Astrocyte (in vitro differentiated cells and primary cell): Measurements from ENCODE around the gene ILF3. TPM values are rescaled to one million over a fixed set of nuclear protein-coding genes. Genes with fewer than 3 reads are reported as not detected.

Experiments
- DNase-seq: peaks from one replicate; pipeline ENCODE4 v3.0.0-alpha.2; 2010; ENCODE audit warnings: low read depth
- FAIRE-seq: peaks from 2 replicates; lab custom pipeline; 2011; peaks lifted over from hg19 to GRCh38; lab: Jason Lieb, UNC
- H2AFZ ChIP-seq: 2 replicates; pipeline ENCODE4 v1.6.0; 2012; ENCODE audit warnings: low read depth, low read length, inconsistent platforms
- H3K27ac ChIP-seq: 2 replicates; pipeline ENCODE4 v1.5.1; 2011; ENCODE audit warnings: low read depth, low read length, inconsistent platforms
- H3K27me3 ChIP-seq: 2 replicates; pipeline ENCODE4 v1.6.0; 2011; ENCODE audit warnings: low read length, inconsistent platforms; ENCODE audit not compliant: insufficient read depth
- H3K36me3 ChIP-seq: 2 replicates; pipeline ENCODE4 v1.5.1; 2011; ENCODE audit warnings: low read length, inconsistent platforms; ENCODE audit not compliant: insufficient read depth
- H3K4me1 ChIP-seq: 2 replicates; pipeline ENCODE4 v1.5.1; 2011; ENCODE audit warnings: low read length, inconsistent platforms; ENCODE audit not compliant: insufficient read depth
- H3K4me2 ChIP-seq: 2 replicates; pipeline ENCODE4 v1.6.0; 2012; ENCODE audit warnings: low read length, inconsistent platforms
- H3K4me3 ChIP-seq: 2 replicates; pipeline ENCODE4 v1.5.1; 2011; ENCODE audit warnings: low read depth, mild to moderate bottlenecking, low read length, inconsistent platforms; ENCODE audit not compliant: insufficient read depth
- H3K79me2 ChIP-seq: 2 replicates; pipeline ENCODE4 v1.6.0; 2012; ENCODE audit warnings: mild to moderate bottlenecking, low read length, inconsistent platforms; ENCODE audit not compliant: insufficient read depth
- H3K9ac ChIP-seq: 2 replicates; pipeline ENCODE4 v1.6.0; 2012; ENCODE audit warnings: mild to moderate bottlenecking, low read length, inconsistent platforms
- H3K9me3 ChIP-seq: 2 replicates; pipeline ENCODE4 v1.5.1; 2012; ENCODE audit warnings: low read depth, mild to moderate bottlenecking, low read length, inconsistent platforms; ENCODE audit not compliant: insufficient read depth
- H4K20me1 ChIP-seq: 2 replicates; pipeline ENCODE4 v1.6.0; 2012; ENCODE audit warnings: low read length, inconsistent platforms; ENCODE audit not compliant: insufficient read depth
- H3K27ac Mint-ChIP-seq: one replicate; pipeline ENCODE4 v1.8.0; 2021; ENCODE audit warnings: mild to moderate bottlenecking, mixed read lengths; ENCODE audit not compliant: unreplicated experiment
- H3K27me3 Mint-ChIP-seq: one replicate; pipeline ENCODE4 v1.8.0; 2021; ENCODE audit warnings: low read depth, mixed read lengths; ENCODE audit not compliant: unreplicated experiment
- H3K36me3 Mint-ChIP-seq: one replicate; pipeline ENCODE4 v1.8.0; 2021; ENCODE audit warnings: low read depth, mixed read lengths; ENCODE audit not compliant: unreplicated experiment
- H3K4me1 Mint-ChIP-seq: one replicate; pipeline ENCODE4 v1.8.0; 2021; ENCODE audit warnings: low read depth, mixed read lengths; ENCODE audit not compliant: unreplicated experiment
- H3K4me3 Mint-ChIP-seq: one replicate; pipeline ENCODE4 v1.8.0; 2021; ENCODE audit warnings: mild to moderate bottlenecking, moderate library complexity, mixed read lengths; ENCODE audit not compliant: unreplicated experiment
- H3K9me3 Mint-ChIP-seq: one replicate; pipeline ENCODE4 v1.8.0; 2021; ENCODE audit warnings: mild to moderate bottlenecking, mixed read lengths; ENCODE audit not compliant: unreplicated experiment
- EZH2 ChIP-seq: IDR thresholded peaks from 2 replicates; pipeline ENCODE4 v1.6.1; 2012; ENCODE audit warnings: mild to moderate bottlenecking, low read length, inconsistent platforms; ENCODE audit not compliant: insufficient read depth
- total RNA-seq: library from RNA; stranded (reverse); gene quantifications from 2 replicates; pipeline ENCODE4 v1.2.1, GENCODE V29; 2021
- TF ChIP-seq, protein P1 (sequence below): IDR thresholded peaks from 2 replicates; pipeline ENCODE4 v1.5.1; 2011; ENCODE audit warnings: low read depth, mild to moderate bottlenecking, inconsistent platforms, low read length, moderate library complexity; ENCODE audit not compliant: insufficient read depth

The ILF3 gene
- total RNA-seq, 1 donor from 2014 or later, result 244 TPM

DNA sequence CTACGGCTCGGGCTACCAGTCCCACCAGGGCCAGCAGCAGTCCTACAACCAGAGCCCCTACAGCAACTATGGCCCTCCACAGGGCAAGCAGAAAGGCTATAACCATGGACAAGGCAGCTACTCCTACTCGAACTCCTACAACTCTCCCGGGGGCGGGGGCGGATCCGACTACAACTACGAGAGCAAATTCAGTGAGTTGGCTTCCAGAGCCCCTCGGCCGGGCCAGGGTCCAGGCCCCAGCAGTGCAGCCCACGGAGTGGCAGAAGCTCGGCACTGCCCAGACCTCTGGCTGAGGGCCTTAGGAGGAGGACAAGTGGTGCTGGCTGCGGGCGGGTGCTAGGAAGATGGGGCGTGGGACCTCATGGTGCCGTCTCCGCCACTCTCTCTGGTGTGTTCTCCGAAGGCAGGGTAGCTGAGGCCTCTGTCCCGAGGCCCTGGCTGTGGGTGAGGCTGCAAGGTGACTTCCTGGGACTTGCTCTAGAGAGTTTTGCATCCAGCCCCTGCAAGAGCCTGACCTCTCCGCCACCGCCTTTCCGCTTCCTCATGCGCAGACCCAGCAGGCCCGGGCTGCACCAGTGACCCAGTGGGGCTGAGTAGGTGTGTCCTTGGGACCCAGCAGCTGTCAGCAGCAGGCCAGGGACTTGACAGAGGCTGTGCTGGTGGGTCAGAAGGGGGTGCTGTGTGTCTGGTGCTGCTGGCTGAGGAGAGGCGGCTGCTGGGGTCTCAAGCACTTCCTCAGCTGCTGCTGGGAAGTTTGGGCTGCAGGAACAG is 33.6 kb downstream of the ILF3 start:
- H3K4me1 Mint-ChIP-seq, result no peaks in the 10 kb centered on the region
- no peak overlapping the region for H3K4me3 Mint-ChIP-seq
- peaks cover 9% of the 10 kb centered on the region for H3K36me3 Mint-ChIP-seq

DNA sequence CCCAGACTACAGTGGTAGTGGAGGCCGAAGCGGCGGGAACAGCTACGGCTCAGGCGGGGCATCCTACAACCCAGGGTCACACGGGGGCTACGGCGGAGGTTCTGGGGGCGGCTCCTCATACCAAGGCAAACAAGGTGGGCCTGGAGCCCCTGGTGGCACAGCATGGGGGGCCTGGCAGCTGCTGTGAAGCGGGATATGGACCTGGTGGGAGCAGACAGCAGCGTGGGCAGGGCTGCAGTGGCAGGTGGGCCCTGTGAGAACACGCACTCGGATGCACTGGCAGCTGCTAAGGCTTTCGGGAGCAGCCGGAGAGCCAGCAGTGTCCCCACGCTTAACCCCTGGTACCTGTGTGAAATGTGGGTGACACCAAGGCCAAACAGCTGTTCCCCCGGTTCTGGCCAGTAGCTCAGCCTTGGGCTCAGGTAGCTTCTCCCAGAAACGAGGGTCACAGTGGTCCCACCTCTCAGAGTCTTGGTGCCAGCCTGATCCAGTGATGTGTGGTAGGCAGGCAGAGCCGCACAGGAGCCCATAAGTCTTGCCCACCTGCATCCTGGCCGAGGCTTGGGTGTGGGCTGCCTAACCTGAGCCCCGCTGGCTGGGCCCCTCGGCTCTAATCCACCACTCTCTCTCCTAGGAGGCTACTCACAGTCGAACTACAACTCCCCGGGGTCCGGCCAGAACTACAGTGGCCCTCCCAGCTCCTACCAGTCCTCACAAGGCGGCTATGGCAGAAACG is 34.6 kb downstream of the ILF3 start:
- peaks cover 98% of the 10 kb centered on the region for H4K20me1 ChIP-seq
- H3K4me3 Mint-ChIP-seq, result no peak overlapping the region

More for the DNA sequence above, 33.6 kb downstream of the ILF3 start:
- no peak overlapping the region for H3K9ac ChIP-seq
- H3K9me3 ChIP-seq, result no peaks in the 10 kb centered on the region
- TF ChIP-seq, protein P1, sequence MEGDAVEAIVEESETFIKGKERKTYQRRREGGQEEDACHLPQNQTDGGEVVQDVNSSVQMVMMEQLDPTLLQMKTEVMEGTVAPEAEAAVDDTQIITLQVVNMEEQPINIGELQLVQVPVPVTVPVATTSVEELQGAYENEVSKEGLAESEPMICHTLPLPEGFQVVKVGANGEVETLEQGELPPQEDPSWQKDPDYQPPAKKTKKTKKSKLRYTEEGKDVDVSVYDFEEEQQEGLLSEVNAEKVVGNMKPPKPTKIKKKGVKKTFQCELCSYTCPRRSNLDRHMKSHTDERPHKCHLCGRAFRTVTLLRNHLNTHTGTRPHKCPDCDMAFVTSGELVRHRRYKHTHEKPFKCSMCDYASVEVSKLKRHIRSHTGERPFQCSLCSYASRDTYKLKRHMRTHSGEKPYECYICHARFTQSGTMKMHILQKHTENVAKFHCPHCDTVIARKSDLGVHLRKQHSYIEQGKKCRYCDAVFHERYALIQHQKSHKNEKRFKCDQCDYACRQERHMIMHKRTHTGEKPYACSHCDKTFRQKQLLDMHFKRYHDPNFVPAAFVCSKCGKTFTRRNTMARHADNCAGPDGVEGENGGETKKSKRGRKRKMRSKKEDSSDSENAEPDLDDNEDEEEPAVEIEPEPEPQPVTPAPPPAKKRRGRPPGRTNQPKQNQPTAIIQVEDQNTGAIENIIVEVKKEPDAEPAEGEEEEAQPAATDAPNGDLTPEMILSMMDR, result no peak
- TF ChIP-seq EZH2, result no peak
- H3K4me1 ChIP-seq, result peaks cover 12% of the 10 kb centered on the region
- DNase-seq (no peak), FAIRE-seq (no peak)
- H3K27me3 Mint-ChIP-seq, result no peaks in the 10 kb centered on the region
- peaks cover 2% of the 10 kb centered on the region for H3K9me3 Mint-ChIP-seq
- H4K20me1 ChIP-seq, result peaks cover 98% of the 10 kb centered on the region
- H3K4me2 ChIP-seq, result no peak overlapping the region
- H3K27ac ChIP-seq, result no peak overlapping the region
- H3K27ac Mint-ChIP-seq, result peak overlapping the region; percentile 7
- H3K36me3 ChIP-seq, result peaks cover 43% of the 10 kb centered on the region
- H3K27me3 ChIP-seq, result no peaks in the 10 kb centered on the region
- no peak overlapping the region for H3K4me3 ChIP-seq
- H3K79me2 ChIP-seq, result peaks cover 56% of the 10 kb centered on the region
- no peak overlapping the region for H2AFZ ChIP-seq

More for the DNA sequence above, 34.6 kb downstream of the ILF3 start:
- Mint-ChIP-seq H3K27me3 (no peaks in the 10 kb centered on the region), H3K9me3 (peaks cover 2% of the 10 kb centered on the region), H3K36me3 (peaks cover 9% of the 10 kb centered on the region), H3K27ac (no peak overlapping the region), H3K4me1 (no peaks in the 10 kb centered on the region)
- Histone ChIP-seq H3K27ac (no peak overlapping the region), H3K4me3 (no peak overlapping the region), H3K4me2 (no peak overlapping the region), H3K9ac (no peak overlapping the region), H3K4me1 (peaks cover 12% of the 10 kb centered on the region), H3K36me3 (peaks cover 36% of the 10 kb centered on the region), H3K27me3 (no peaks in the 10 kb centered on the region), H3K9me3 (no peaks in the 10 kb centered on the region), H3K79me2 (peaks cover 47% of the 10 kb centered on the region), H2AFZ (no peak overlapping the region)
- TF ChIP-seq, protein P1, result no peak
- TF ChIP-seq EZH2, result no peak
- FAIRE-seq (no peak), DNase-seq (no peak)
